Glomerular visceral epithelial cell (primary cell): Measurements from ENCODE around the gene TMEM183A.
"Not testable (repeated sequence)": the region's sequence is repeated elsewhere in the genome, so short reads cannot be mapped to it uniquely, and the experiment has no call there.

ENCODE experiments used
- DNase-seq: peaks from one replicate; pipeline ENCODE4 v3.0.0-alpha.2; 2016; ENCODE audit errors: extremely low spot score

TMEM183A gene

GRCh38 chr1:202987922-202988583 is 19.1 kb upstream of the TMEM183A start:
- DNase-seq = no peak

DNA sequence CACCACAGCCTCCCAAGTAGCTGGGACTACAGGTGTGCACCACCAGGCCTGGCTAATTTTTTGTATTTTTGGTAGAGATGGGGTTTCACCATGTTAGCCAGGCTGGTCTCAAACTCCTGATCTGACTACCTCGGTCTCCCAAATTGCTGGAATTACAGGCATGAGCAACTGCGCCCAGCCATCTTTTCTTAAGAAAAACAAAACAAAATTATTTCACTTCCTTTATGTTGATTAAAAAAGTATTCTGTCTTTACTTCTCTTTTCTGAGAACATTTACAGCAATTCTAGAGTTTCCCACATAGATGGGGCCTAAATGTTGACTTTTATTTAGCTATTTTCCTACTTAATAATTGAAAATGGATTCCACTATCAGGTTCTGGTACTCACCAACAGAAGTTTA is 17.3 kb upstream of the TMEM183A start:
- DNase-seq = no peak

- DNase-seq = no peak
Measured at GRCh38 chr1:202991112-202991511, 16.1 kb upstream of the TMEM183A start.

DNA sequence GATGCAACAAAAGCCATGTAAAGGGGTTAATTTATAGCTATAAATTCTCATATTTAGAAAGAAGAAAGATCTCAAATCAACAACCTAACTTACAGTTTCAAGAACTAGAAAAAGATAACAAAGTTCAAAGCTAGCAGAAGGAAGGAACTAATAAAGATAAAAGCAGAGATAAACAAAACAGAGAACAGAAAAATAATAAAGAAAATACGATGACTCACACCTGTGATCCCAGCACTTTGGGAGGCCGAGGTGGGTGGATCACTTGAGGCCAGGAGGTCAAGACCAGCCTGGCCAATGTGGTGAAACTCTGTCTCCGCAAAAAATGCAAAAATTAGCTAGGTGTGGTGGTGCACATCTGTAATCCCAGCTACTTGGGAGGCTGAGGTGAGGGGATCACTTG is 12.4 kb upstream of the TMEM183A start:
- DNase-seq = no peak

GRCh38 chr1:202998836-202999750 is 8.1 kb upstream of the TMEM183A start:
- peak; percentile 65 for DNase-seq

DNA sequence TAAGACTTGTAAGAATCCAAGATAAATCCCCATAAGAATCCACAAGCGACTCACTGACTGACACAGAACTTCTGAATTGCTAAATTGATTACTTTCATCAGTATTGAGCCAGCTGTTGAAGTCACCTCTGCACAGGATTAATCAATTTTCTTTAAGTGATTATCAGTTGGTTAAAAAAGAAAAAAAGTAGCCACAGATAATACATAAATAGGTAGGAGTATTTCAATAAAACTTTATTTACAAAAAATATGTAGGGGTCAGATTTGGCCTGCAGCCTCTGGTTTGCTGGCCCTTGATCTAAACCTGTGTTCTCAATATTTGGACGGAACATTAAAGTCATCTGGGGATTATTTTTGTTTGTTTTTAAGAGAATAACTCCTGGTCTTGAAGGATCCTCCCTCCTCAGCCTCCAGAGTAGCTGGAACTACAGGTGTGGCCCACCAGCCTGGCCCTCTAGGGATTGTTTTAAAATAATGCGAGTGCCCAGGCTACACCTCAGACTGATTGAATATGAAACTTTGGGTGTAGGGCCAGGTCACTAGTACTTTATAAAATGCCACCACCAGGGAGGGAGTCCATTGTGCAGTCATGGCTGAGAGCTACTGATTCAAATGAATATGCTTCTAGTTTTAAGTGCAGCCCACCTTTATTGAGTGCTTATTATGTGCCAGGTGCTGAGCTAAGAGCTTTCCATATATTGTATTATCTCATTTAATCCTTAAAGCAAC is 6.8 kb upstream of the TMEM183A start:
- DNase-seq = no peak

DNA sequence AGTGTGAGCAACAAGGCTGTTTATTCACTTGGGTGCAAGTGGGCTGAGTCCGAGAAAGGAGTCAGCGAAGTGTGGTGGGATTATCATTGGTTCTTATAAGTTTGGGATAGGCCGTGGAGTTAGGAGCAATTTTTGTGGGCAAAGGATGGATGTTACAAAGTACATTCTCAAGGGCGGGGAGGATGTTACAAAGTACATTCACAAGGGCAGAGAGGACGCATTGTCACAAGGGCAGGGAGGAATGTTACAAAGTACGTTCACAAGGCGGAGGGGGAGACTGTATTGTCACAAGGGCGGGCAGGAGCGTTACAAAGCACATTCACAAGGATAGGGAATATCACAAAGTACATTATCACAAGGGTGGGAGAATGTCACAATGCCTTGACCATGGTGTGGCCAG is 5.2 kb upstream of the TMEM183A start:
- no peak for DNase-seq

GRCh38 chr1:203002951-203003350 is 4.2 kb upstream of the TMEM183A start:
- DNase-seq = no peak

DNA sequence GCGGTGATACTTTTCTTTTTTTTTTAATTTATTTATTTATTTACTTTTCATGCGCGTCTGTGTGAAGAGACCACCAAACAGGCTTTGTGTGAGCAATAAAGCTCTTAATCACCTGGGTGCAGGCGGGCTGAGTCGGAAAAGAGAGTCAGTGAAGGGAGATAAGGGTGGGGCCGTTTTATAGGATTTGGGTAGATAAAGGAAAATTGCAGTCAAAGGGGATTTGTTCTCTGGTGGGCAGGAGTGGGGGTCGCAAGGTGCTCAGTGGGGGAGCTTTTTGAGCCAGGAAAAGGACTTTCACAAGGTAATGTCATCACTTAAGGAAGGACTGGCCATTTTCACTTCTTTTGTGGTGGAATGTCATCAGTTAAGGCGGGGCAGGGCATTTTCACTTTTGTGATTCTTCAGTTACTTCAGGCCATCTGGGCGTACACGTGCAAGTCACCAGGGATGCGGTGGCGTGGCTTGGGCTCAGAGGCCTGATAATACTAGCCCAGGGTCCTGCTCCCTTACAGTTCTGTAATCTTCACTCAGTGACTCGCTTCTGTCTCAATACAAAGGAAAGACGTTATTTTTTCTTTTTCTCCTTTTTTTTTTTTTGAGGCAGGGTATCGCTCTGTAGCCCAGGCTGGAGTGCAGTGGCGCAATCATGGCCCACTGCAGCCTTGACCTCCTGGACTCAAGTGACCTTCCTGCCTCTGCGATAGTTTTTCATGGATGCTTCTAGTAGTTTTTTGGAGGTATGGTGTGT is 1.6 kb upstream of the TMEM183A start:
- DNase-seq = not testable (repeated sequence)

DNA sequence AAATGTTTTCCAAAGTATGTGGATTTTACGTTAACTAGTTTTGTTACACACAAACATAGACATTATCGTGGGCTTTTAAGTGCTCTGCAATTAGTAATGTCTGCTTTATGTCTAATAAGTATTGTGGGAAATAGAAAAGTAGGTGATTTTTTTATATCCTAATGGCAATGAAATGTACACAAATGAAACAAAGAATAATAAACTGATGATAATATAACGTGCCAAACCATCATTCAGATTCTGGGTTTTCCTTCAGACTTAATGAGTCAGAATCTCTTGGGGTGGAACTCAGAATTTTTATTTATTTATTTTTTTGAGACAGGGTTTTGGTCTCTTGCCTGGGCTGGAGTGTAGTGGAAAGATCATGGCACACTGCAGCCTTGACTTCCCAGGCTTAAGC is 2.0 kb downstream of the TMEM183A start:
- no peak for DNase-seq

GRCh38 chr1:203011582-203011981 is 4.4 kb downstream of the TMEM183A start:
- DNase-seq = no peak

DNA sequence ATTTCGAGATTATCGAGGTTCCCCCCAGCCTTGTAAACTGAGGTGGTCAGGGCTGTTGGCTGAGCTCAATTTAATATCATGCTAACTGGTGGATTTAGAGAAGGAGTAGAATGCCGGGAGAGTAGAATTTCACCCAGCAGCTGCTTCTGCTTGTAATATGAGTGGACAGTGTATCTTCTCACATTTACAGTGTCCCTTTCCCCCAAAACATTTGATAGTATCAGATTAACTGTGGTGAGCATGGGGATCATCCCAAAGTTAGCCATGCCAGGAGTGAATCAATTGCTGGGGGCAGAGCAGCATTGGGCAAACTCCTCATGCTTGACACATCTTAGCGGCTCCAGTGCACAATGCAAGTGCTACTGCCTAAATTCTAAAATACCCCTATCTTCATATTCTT is 9.9 kb downstream of the TMEM183A start:
- DNase-seq = no peak

- DNase-seq = no peak
Measured at GRCh38 chr1:203017692-203018091, 10.5 kb downstream of the TMEM183A start.

DNA sequence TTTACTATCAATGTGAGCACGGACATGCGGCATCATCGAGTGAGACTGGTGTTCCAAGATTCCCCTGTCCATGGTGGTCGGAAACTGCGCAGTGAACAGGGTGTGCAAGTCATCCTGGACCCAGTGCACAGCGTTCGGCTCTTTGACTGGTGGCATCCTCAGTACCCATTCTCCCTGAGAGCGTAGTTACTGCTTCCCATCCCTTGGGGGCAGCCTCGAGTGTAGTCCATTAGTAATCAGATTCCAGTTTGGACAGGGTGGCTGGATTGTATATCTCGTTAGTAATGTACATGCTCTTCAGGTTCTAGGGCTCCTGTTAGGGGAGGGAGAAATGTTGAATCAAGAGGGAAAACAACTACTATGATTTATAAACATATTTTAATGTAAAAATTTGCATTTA is 15.7 kb downstream of the TMEM183A start:
- DNase-seq = not testable (repeated sequence)

GRCh38 chr1:203025686-203026030 is 18.5 kb downstream of the TMEM183A start:
- DNase-seq = no peak

GRCh38 chr1:203026031-203026665 is 19.0 kb downstream of the TMEM183A start, which contains the start of gene PPFIA4:
Gene PPFIA4, plus strand, starts transcription at chr1:203026491. Its CDS starts 12,518 bp downstream, at chr1:203039009.
- peak; percentile 90 for DNase-seq

DNA sequence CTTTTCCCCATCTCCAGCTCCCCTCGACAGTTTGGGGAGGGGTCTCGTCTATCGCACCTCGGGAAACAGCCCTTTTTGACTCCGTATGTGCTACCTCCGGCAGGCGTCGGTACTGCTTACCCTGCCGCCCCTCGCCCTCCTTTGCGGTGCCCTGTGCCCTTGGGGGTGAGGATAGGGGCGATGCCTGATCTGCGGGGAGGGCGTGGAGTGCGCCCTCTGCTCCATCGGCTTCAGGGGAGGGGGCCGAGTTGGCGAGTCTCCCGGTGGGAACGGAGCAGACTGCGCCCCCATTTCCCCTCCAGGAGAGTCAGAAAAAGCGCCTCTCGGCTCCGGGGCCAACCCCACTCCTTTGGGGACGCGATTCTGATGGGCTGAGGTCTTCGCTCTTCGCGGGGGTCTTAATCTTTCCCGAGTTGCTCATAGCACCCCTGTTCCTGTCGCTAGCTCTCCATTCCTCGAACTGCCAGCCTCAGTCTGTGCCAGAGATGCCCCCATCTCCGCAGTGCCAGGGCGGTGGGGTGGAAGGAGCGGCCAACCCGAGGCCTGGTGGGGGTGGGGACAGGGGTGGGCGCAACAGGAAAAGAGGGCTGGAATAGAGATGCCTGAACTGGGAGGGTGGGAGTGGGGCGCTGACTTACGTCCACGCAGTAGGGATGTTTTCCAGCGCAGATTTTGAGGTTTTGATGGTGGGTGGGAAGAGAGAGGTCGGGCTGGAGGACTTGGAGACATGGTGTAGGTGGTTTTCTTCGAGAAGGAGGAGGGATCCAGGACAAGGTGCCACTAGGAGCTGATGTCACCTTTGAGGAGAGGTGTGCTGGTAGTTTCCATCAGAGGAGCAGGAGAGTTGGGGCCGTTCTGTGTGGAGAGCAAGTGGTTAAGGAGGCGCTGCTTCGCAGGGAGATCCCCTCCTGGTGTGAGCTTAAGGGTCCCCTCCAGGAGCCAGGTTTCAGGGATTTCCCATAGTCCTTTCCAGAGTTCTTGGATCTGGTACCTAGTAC is 19.8 kb downstream of the TMEM183A start:
- no peak for DNase-seq

DNA sequence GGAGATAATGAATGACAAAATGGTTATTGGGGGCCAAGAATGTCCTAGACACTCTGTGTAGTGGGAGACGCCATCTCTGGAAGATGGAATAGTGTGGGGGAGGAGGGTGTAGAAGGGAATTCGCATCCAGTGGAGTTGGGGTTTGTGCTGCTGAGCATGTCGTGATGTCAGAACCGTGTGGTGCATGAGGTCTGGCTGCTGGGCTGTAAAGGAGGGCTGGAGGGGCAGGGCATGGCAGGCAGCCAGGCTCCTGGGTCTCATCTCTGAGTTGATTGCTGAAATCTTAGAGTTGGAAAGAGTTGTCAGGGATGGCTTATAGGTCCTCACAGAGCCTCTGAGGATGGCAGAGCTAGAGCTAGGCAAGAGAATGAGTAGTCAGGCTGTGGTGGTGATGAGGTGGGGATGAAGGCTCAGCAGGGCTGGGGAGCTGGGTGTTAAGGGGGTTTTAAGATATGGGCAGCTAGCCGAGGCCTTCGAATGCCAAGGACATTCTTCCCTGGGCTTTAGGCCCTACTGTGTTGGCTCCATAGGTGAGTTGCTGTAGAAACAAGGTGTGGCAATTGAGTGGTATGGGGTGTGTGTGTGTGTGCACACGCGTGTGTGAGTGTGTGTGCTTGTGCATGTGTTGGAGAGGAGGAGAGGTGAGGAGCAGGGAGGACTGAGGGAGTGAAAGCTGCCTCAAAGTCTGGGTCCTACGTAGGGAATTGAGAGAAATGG is 21.1 kb downstream of the TMEM183A start:
- DNase-seq = no peak

GRCh38 chr1:203028784-203029553 is 21.8 kb downstream of the TMEM183A start:
- DNase-seq = no peak
